HepG2 (cell line): Measurements from ENCODE around the gene FAM131C. TPM values are rescaled to one million over a fixed set of nuclear protein-coding genes. Genes with fewer than 3 reads are reported as not detected.
A peak's percentile ranks its signal among the peaks of the same experiment; 100 is the strongest.

Source experiments
- ATAC-seq: fragments of 200-7000 bp; cut with Tn5 transposase; 3 replicates; pipeline ENCODE4 v1.9.1; 2020; ENCODE audit warnings: mild to moderate bottlenecking, moderate library complexity
- BruUV-seq: library from RNA; stranded (reverse); fragments of 400-500 nt; replicated peaks from 2 replicates; lab custom pipeline; 2021; lab: Mats Ljungman, UMichigan
- CTCF ChIA-PET: fragments of 300-600 bp; formaldehyde crosslinking; extraction: SDS; loops from one replicate; lab custom pipeline; 2021; ENCODE audit warnings: low total read pairs, inconsistent platforms, low intra/inter-chr PET ratio; lab: Yijun Ruan, JAX
- POLR2A ChIA-PET: fragments of 350-600 bp; sonication (Branson Sonifier 250); formaldehyde crosslinking; loops from one replicate; lab custom pipeline; 2020; ENCODE audit warnings: antibody characterized with exemption, inconsistent platforms; lab: Yijun Ruan, JAX
- DNase-seq: peaks from one replicate; pipeline ENCODE4 v3.0.0-alpha.2; 2015; ENCODE audit warnings: low spot score
- FAIRE-seq: peaks from 3 replicates; lab custom pipeline; 2011; peaks lifted over from hg19 to GRCh38; lab: Jason Lieb, UNC
- H2AFZ ChIP-seq: one replicate; pipeline ENCODE4 v1.6.1; 2011; ENCODE audit warnings: low read length, inconsistent platforms
- H3K27ac ChIP-seq: fragments of 300-600 bp; 3 replicates; pipeline ENCODE4 v1.8.0; 2011; ENCODE audit warnings: mixed run types, mild to moderate bottlenecking, mixed read lengths, low read length, inconsistent platforms; ENCODE audit not compliant: insufficient read depth; ENCODE audit errors: extremely low read length
- H3K27me3 ChIP-seq, 2 experiments: fragments of 200-600 bp in 1 of 2; 2 replicates in 1 of 2; 3 replicates in 1 of 2; pipeline versions ENCODE4 v1.6.0 to v1.8.0; 2011; ENCODE audit warnings: low read length in 2 of 2, mild to moderate bottlenecking in 2 of 2, moderate library complexity in 2 of 2, inconsistent platforms in 1 of 2; ENCODE audit not compliant: insufficient read depth in 2 of 2, control insufficient read depth in 1 of 2
- H3K36me3 ChIP-seq, 2 experiments: fragments of 200-600 bp in 1 of 2; replicated peaks in 1 of 2; 2 replicates in 1 of 2; 3 replicates in 1 of 2; pipeline versions ENCODE4 v1.5.1 to v1.8.0; 2011; ENCODE audit warnings: low read length in 2 of 2, inconsistent platforms in 1 of 2; ENCODE audit not compliant: insufficient read depth in 2 of 2, control insufficient read depth in 1 of 2
- H3K4me1 ChIP-seq: 2 replicates; pipeline ENCODE4 v1.5.1; 2012; ENCODE audit warnings: low read length, inconsistent platforms; ENCODE audit not compliant: insufficient read depth
- H3K4me2 ChIP-seq: 2 replicates; pipeline ENCODE4 v1.6.0; 2011; ENCODE audit warnings: low read depth, low read length, inconsistent platforms
- H3K4me3 ChIP-seq, 3 experiments: fragments of 200-600 bp in 1 of 3; sonication (generic), shearing (Covaris generic) in 1 of 3; replicated peaks in 1 of 3; 2 replicates each; pipeline ENCODE4 v1.5.1; 2011 to 2016; ENCODE audit warnings: low read length in 3 of 3, inconsistent platforms in 2 of 3, low read depth in 2 of 3, mild to moderate bottlenecking in 2 of 3, control low read depth in 1 of 3, mixed read lengths in 1 of 3; ENCODE audit not compliant: insufficient read depth in 1 of 3
- H3K79me2 ChIP-seq: one replicate; pipeline ENCODE4 v1.6.1; 2011; ENCODE audit warnings: low read length, inconsistent platforms; ENCODE audit not compliant: insufficient read depth
- H3K9ac ChIP-seq: 2 replicates; pipeline ENCODE4 v1.6.0; 2011; ENCODE audit warnings: mild to moderate bottlenecking, low read depth, low read length, inconsistent platforms; ENCODE audit not compliant: insufficient read depth
- H3K9me3 ChIP-seq: 2 replicates; pipeline ENCODE4 v1.5.1; 2012; ENCODE audit warnings: mild to moderate bottlenecking, low read length
- H4K20me1 ChIP-seq: 2 replicates; pipeline ENCODE4 v1.6.0; 2011; ENCODE audit warnings: inconsistent platforms, mild to moderate bottlenecking, low read length, moderate library complexity; ENCODE audit not compliant: insufficient read depth
- CREM ChIP-seq, 2 experiments: sonication (generic) in 1 of 2; formaldehyde crosslinking in 1 of 2; IDR thresholded peaks; 2 replicates each; pipeline versions ENCODE4 v1.4.0 to v1.6.1; 2016 to 2020; ENCODE audit warnings: antibody characterized with exemption in 1 of 2, mild to moderate bottlenecking in 1 of 2, missing genetic modification reagents in 1 of 2
- RBM22 ChIP-seq: fragments of 200-400 bp; formaldehyde crosslinking; optimal IDR thresholded peaks from 2 replicates; pipeline ENCODE3; 2017; ENCODE audit warnings: mild to moderate bottlenecking, low read length, moderate library complexity
- TAF15 ChIP-seq: fragments of 200-400 bp; formaldehyde crosslinking; IDR thresholded peaks from one replicate; pipeline ENCODE4 v1.6.1; 2018; ENCODE audit warnings: mild to moderate bottlenecking, low read depth, low read length; ENCODE audit not compliant: poor library complexity, severe bottlenecking
- ZFP36 ChIP-seq: fragments of 150-350 bp; IDR thresholded peaks from 2 replicates; pipeline ENCODE4 v1.6.1; 2018; ENCODE audit warnings: borderline replicate concordance, low read length, low read depth; ENCODE audit not compliant: partially characterized antibody
- ZMYM2 ChIP-seq: sonication (generic); formaldehyde crosslinking; IDR thresholded peaks from 2 replicates; pipeline ENCODE4 v1.8.0; 2022; ENCODE audit warnings: mild to moderate bottlenecking, missing genetic modification reagents
- ZNF10 ChIP-seq: sonication (generic); formaldehyde crosslinking; IDR thresholded peaks from 2 replicates; pipeline ENCODE4 v1.4.0; 2020; ENCODE audit warnings: mild to moderate bottlenecking, low read depth, missing genetic modification reagents, borderline replicate concordance
- WGBS: methylation state at CpG from one replicate; pipeline ENCODE4 v1.1.6; 2017; ENCODE audit warnings: low lambda C conversion rate; 5-methylcytosine and 5-hydroxymethylcytosine counted together
- in situ Hi-C: cut with HindIII; loops from 2 replicates; pipeline ENCODE4 v1.10.0; 2017; ENCODE audit warnings: low pct_unique_long_range_greater_than_20kb; ENCODE audit not compliant: extremely low pct_ligation_motif_present
- intact Hi-C: fragments of 100-400 bp; cut with micrococcal nuclease; formaldehyde crosslinking; loops from one replicate; pipeline ENCODE4 v1.10.0; 2022; ENCODE audit not compliant: unreplicated experiment
- polyA plus RNA-seq, 8 experiments: library from polyadenylated mRNA; depleted of rRNA in 3 of 8; stranded (reverse) in 7 of 8; unstranded in 1 of 8; fragments of >200 nt; fragmentation: Illumina TruSeq in 4 of 8; extraction: Trizol in 4 of 8; gene quantifications; 2 replicates each; pipeline versions ENCODE4 v1.2.1 to v1.2.3, GENCODE V29; 2011 to 2016; ENCODE audit warnings: low read depth in 4 of 8, missing spikeins in 1 of 8, mixed read lengths in 1 of 8; ENCODE audit not compliant: insufficient read depth in 1 of 8
- total RNA-seq, 5 experiments: library from RNA; depleted of rRNA; stranded (reverse); fragments of >200 nt; fragmentation: Illumina TruSeq; extraction: Trizol; gene quantifications; 2 replicates each; pipeline ENCODE4 v1.2.3, GENCODE V29; 2016; ENCODE audit warnings: low read depth in 1 of 5
- TF ChIP-seq, protein P1 (sequence below): sonication (generic); formaldehyde crosslinking; IDR thresholded peaks from 2 replicates; pipeline ENCODE4 v1.9.0; 2021; ENCODE audit warnings: missing genetic modification reagents, borderline replicate concordance
- TF ChIP-seq, protein P2 (sequence below): conservative IDR thresholded peaks from 2 replicates; pipeline ENCODE4 v1.6.1; 2018; ENCODE audit warnings: missing genetic modification reagents

Gene FAM131C
- total and polyA plus RNA-seq, 2 of the 13 experiments (the other 11 are each of a cell fraction or from before 2014, with no cell fraction given), result 0.07 TPM; not detected in 1

- Histone ChIP-seq H3K4me1 (peaks cover 67% of the 10 kb centered on the region), H4K20me1 (peaks cover 20% of the 10 kb centered on the region; the same call in 1 of the 2 replicates), H3K9me3 (no peaks in the 10 kb centered on the region), H3K4me3 (peak overlapping the region; percentile 56 to 63 (median 60)), H3K27me3 (peaks cover 2 to 37% of the 10 kb centered on the region in 2 experiments; a peak in 3 of 5 replicates), H3K79me2 (no peaks in the 10 kb centered on the region), H2AFZ (no peak overlapping the region), H3K4me2 (peak overlapping the region; percentile 71), H3K27ac (no peak overlapping the region), H3K36me3 (no peaks in the 10 kb centered on the region), H3K9ac (peak overlapping the region; percentile 34; the same call in 1 of the 2 replicates)
- POLR2A ChIA-PET, result no interaction called here
- CTCF ChIA-PET, result no interaction called here
- FAIRE-seq (no peak), DNase-seq (no peak), ATAC-seq (no peak)
- WGBS, result 97% methylated on average over 11 of the region's 11 CpGs
- no peak for TF ChIP-seq ZNF10 (CRISPR knock-in tag)
- TF ChIP-seq ZFP36, result peak; percentile 85
- no peak for TF ChIP-seq RBM22
- no peak for TF ChIP-seq TAF15
- intact Hi-C loops, result no loop called here
- in situ Hi-C loops, result loop anchor here (5.0 kb wide), 1 partner anchor 35 kb away; no protein-coding TSS in a partner anchor
- no TSS peak for BruUV-seq
These were observed 61.4 kb downstream of the FAM131C start for GRCh38 chr1:16011936-16012589.

DNA sequence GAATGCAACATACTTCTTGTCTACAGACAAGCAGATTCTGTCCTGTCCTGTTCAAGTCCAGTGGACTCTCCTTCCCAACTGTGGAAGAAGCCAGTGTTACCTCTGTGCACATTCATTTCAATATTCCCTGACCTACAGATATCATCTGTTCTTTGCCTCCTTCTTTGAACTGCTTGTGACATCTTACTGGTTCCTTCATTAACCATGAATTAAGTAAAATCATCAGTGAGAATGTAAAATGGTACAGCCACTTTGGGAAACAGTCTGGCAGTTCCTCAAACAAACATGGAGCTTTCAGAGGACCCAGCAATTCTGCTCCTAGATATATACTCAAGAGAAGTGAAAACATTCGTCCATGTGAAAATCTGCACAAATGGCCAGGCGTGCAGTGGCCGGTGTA is 62.6 kb downstream of the FAM131C start:
- in situ Hi-C loops (loop anchor here (5.0 kb wide), 1 partner anchor 36 kb away; no protein-coding TSS in a partner anchor), intact Hi-C loops (no loop called here)
- H3K79me2 ChIP-seq, result no peaks in the 10 kb centered on the region
- no TSS peak for BruUV-seq
- WGBS, result 91% methylated on average over 3 of the region's 3 CpGs
- no peak overlapping the region for H3K9ac ChIP-seq
- no peak overlapping the region for H2AFZ ChIP-seq
- H3K4me3 ChIP-seq, result no peak overlapping the region
- no peak for FAIRE-seq
- peaks cover 0 to 11% of the 10 kb centered on the region in 2 experiments; a peak in 4 of 5 replicates for H3K36me3 ChIP-seq
- peaks cover 20% of the 10 kb centered on the region; the same call in 1 of the 2 replicates for H4K20me1 ChIP-seq
- ChIA-PET CTCF (no interaction called here), POLR2A (no interaction called here)
- no peak overlapping the region for H3K4me2 ChIP-seq
- no peak for DNase-seq
- peaks cover 2 to 25% of the 10 kb centered on the region in 2 experiments; a peak in 3 of 5 replicates for H3K27me3 ChIP-seq
- ATAC-seq, result no peak
- H3K27ac ChIP-seq, result no peak overlapping the region
- H3K4me1 ChIP-seq, result peaks cover 67% of the 10 kb centered on the region
- no peaks in the 10 kb centered on the region for H3K9me3 ChIP-seq
- TF ChIP-seq, protein P1, sequence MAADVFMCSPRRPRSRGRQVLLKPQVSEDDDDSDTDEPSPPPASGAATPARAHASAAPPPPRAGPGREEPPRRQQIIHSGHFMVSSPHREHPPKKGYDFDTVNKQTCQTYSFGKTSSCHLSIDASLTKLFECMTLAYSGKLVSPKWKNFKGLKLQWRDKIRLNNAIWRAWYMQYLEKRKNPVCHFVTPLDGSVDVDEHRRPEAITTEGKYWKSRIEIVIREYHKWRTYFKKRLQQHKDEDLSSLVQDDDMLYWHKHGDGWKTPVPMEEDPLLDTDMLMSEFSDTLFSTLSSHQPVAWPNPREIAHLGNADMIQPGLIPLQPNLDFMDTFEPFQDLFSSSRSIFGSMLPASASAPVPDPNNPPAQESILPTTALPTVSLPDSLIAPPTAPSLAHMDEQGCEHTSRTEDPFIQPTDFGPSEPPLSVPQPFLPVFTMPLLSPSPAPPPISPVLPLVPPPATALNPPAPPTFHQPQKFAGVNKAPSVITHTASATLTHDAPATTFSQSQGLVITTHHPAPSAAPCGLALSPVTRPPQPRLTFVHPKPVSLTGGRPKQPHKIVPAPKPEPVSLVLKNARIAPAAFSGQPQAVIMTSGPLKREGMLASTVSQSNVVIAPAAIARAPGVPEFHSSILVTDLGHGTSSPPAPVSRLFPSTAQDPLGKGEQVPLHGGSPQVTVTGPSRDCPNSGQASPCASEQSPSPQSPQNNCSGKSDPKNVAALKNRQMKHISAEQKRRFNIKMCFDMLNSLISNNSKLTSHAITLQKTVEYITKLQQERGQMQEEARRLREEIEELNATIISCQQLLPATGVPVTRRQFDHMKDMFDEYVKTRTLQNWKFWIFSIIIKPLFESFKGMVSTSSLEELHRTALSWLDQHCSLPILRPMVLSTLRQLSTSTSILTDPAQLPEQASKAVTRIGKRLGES (CRISPR knock-in tag), result no peak
- TF ChIP-seq CREM (IDR thresholded peaks at IDR 0.05), result no peak
- TF ChIP-seq CREM (CRISPR knock-in tag; IDR thresholded peaks at IDR 0.05), result no peak
- TF ChIP-seq ZMYM2 (CRISPR knock-in tag), result no peak
- TF ChIP-seq, protein P2, sequence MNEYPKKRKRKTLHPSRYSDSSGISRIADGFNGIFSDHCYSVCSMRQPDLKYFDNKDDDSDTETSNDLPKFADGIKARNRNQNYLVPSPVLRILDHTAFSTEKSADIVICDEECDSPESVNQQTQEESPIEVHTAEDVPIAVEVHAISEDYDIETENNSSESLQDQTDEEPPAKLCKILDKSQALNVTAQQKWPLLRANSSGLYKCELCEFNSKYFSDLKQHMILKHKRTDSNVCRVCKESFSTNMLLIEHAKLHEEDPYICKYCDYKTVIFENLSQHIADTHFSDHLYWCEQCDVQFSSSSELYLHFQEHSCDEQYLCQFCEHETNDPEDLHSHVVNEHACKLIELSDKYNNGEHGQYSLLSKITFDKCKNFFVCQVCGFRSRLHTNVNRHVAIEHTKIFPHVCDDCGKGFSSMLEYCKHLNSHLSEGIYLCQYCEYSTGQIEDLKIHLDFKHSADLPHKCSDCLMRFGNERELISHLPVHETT, result no peak
